ENCODE measurements around the gene EOLA2.
"Not testable (repeated sequence)": the region's sequence is repeated elsewhere in the genome, so short reads cannot be mapped to it uniquely, and the experiment has no call there.

EOLA2 gene

DNA sequence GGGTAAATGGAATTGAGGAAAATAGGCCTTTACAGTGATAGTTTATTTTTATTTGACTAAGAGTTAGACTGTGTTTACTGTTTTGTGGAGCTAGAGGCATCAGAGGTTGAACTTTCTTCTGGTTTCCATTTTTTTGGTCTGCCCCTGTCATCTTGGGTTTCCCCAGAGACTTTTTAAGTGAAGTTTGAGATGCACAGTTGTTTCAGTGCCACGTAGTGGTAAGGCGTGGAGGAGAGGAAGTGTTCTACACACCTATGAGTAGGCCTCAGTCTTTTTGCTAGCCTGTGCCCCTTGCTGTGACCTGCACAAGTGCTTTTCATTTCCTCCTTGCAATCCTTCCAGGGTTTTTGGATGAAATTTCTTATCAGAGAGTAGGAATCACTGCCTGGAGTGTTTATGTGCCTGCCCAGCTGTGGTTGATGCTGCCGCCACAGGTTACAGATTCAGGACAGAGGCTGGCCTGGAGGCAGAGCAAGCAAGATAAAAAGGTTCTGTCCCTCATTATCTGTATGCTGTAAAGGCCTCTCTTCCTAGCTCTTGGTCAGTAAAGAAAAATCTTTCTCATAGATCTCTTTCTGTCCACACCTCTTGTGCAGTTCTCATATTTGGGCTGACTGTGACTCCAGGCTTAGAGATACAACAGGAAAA lies 21.4 kb downstream of the EOLA2 start:
- Histone ChIP-seq H3K27ac (ENCODE audit: insufficient read depth, low read depth, low read length, poor library complexity, severe bottlenecking) (no peak overlapping the region), H3K36me3 (ENCODE audit: control insufficient read depth, insufficient read depth, low read length) (no peaks in the 10 kb centered on the region), H3K4me3 (ENCODE audit: insufficient read depth, low read depth, low read length) (no peak overlapping the region), H3K27me3 (ENCODE audit: control insufficient read depth, insufficient read depth, low read length, poor library complexity, severe bottlenecking) (no peaks in the 10 kb centered on the region), H3K9me3 (ENCODE audit: control insufficient read depth, low read length) (no peaks in the 10 kb centered on the region), H3K4me1 (ENCODE audit: control insufficient read depth, insufficient read depth, low read length) (no peaks in the 10 kb centered on the region)
- WGBS, 2 experiments, result 94% methylated on average over 3 of the region's 3 CpGs

- Histone ChIP-seq H3K36me3 (ENCODE audit: control insufficient read depth, insufficient read depth, low read length) (no peaks in the 10 kb centered on the region), H3K27me3 (ENCODE audit: control insufficient read depth, insufficient read depth, low read length, poor library complexity, severe bottlenecking) (no peaks in the 10 kb centered on the region), H3K4me1 (ENCODE audit: control insufficient read depth, insufficient read depth, low read length) (no peaks in the 10 kb centered on the region), H3K27ac (ENCODE audit: insufficient read depth, low read depth, low read length, poor library complexity, severe bottlenecking) (no peak overlapping the region), H3K4me3 (ENCODE audit: insufficient read depth, low read depth, low read length) (no peak overlapping the region), H3K9me3 (ENCODE audit: control insufficient read depth, low read length) (no peaks in the 10 kb centered on the region)
- WGBS, 2 experiments, result 92 to 94% methylated on average over 7 of the region's 9 CpGs
These were observed 28.1 kb downstream of the EOLA2 start for GRCh38 chrX:149910178-149910695.

GRCh38 chrX:149909324-149910177 lies 28.7 kb downstream of the EOLA2 start:
- Histone ChIP-seq H3K4me1 (ENCODE audit: control insufficient read depth, insufficient read depth, low read length) (no peaks in the 10 kb centered on the region), H3K4me3 (ENCODE audit: insufficient read depth, low read depth, low read length) (no peak overlapping the region), H3K36me3 (ENCODE audit: control insufficient read depth, insufficient read depth, low read length) (no peaks in the 10 kb centered on the region), H3K27me3 (ENCODE audit: control insufficient read depth, insufficient read depth, low read length, poor library complexity, severe bottlenecking) (no peaks in the 10 kb centered on the region), H3K9me3 (ENCODE audit: control insufficient read depth, low read length) (no peaks in the 10 kb centered on the region), H3K27ac (ENCODE audit: insufficient read depth, low read depth, low read length, poor library complexity, severe bottlenecking) (no peak overlapping the region)
- 96 to 98% methylated on average over 4 of the region's 4 CpGs for WGBS, 2 experiments

DNA sequence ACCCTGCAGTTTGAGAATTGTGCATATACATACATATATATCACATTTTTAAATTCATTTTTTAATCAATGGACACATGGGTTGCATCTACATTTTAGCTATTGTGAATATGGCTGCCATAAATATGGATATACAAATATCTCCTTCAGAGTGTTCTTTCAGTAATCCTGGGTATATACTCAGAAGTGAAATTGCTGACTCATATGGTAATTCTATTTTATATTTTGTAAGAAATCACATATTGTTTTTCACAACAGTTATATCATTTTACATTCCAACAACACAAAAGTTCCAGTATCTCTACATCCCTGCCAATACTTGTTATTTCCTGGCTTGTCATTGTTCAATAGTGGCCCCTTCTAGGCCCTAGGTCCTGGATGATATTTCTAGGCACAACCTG lies 29.6 kb downstream of the EOLA2 start:
- Histone ChIP-seq H3K36me3 (ENCODE audit: control insufficient read depth, insufficient read depth, low read length) (no peaks in the 10 kb centered on the region), H3K4me1 (ENCODE audit: control insufficient read depth, insufficient read depth, low read length) (no peaks in the 10 kb centered on the region), H3K27me3 (ENCODE audit: control insufficient read depth, insufficient read depth, low read length, poor library complexity, severe bottlenecking) (no peaks in the 10 kb centered on the region), H3K27ac (ENCODE audit: insufficient read depth, low read depth, low read length, poor library complexity, severe bottlenecking) (no peak overlapping the region), H3K9me3 (ENCODE audit: control insufficient read depth, low read length) (no peaks in the 10 kb centered on the region), H3K4me3 (ENCODE audit: insufficient read depth, low read depth, low read length) (no peak overlapping the region)

DNA sequence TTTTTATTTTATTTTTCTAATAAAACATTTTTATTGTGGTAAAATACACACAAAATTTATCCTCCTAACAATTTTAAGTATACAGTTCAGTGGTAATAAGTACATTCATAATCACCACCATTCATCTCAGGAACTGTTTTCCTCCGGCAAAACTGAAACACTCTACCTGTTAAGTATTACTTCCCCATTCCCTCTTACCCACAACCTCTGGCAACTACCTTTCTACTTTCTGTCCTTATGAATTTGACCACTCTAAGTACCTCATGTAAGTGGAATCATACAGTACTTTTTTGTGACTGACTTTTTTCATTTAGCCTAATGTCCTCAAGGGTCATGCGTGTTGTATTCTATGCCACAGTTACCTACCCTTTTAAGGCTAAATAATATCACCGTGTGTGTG lies 30.0 kb downstream of the EOLA2 start:
- H3K9me3 ChIP-seq (ENCODE audit: control insufficient read depth, low read length), result no peaks in the 10 kb centered on the region
- H3K27ac ChIP-seq (ENCODE audit: insufficient read depth, low read depth, low read length, poor library complexity, severe bottlenecking), result no peak overlapping the region
- H3K27me3 ChIP-seq (ENCODE audit: control insufficient read depth, insufficient read depth, low read length, poor library complexity, severe bottlenecking), result no peaks in the 10 kb centered on the region
- H3K36me3 ChIP-seq (ENCODE audit: control insufficient read depth, insufficient read depth, low read length), result no peaks in the 10 kb centered on the region
- WGBS, 2 experiments, result 85 to 88% methylated on average over 1 of the region's 3 CpGs
- H3K4me1 ChIP-seq (ENCODE audit: control insufficient read depth, insufficient read depth, low read length), result no peaks in the 10 kb centered on the region
- no peak overlapping the region for H3K4me3 ChIP-seq (ENCODE audit: insufficient read depth, low read depth, low read length)

DNA sequence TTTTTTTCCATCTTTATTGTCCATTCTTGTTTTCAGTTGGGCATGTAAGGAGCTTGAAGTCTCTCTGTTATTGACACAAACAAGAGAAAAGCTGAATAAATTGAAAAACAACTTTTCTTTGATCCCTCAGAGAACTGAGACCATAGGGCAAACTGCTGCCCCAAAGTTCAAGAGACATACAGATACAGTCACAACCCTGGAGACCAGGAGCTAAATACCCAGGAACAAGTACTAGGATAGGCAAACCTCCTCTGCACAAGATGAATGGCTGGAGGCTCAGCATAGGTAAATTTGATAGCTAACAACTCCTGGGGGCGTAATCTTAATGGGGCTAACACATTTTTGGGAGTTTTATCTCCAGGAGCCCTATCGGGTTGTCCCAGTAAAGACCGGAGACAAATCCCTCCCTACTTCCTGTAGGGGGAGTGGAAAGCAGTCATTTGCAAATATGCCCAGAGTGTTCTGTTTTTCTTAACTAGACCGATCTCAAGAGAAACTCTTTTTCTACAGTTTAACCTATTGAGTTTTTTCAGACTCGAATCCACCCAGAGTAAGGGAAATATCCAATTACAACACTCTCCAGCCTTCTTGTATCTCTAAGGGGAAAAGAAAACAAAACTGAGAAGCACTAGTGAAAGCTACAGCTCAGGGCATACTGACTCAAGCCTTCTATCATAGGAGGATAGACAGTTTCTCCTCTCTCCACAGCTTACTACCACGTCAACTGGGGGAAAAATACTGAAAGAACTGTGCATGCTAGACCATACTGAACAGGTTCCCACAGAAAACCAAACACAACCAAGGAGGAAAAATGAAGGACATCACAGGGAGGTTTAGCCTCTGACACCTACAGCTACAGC lies 34.2 kb downstream of the EOLA2 start:
- Histone ChIP-seq H3K4me1 (ENCODE audit: control insufficient read depth, insufficient read depth, low read length) (no peaks in the 10 kb centered on the region), H3K4me3 (ENCODE audit: insufficient read depth, low read depth, low read length) (no peak overlapping the region), H3K27ac (ENCODE audit: insufficient read depth, low read depth, low read length, poor library complexity, severe bottlenecking) (no peak overlapping the region), H3K36me3 (ENCODE audit: control insufficient read depth, insufficient read depth, low read length) (no peaks in the 10 kb centered on the region), H3K27me3 (ENCODE audit: control insufficient read depth, insufficient read depth, low read length, poor library complexity, severe bottlenecking) (no peaks in the 10 kb centered on the region), H3K9me3 (ENCODE audit: control insufficient read depth, low read length) (no peaks in the 10 kb centered on the region)
- WGBS, 2 experiments, result 53 to 63% methylated on average over 3 to 5 of the region's 6 CpGs

- 100% methylated on average over 1 of the region's 1 CpG for WGBS, 2 experiments
- H3K4me1 ChIP-seq (ENCODE audit: control insufficient read depth, insufficient read depth, low read length), result no peaks in the 10 kb centered on the region
- no peaks in the 10 kb centered on the region for H3K27me3 ChIP-seq (ENCODE audit: control insufficient read depth, insufficient read depth, low read length, poor library complexity, severe bottlenecking)
- no peaks in the 10 kb centered on the region for H3K36me3 ChIP-seq (ENCODE audit: control insufficient read depth, insufficient read depth, low read length)
- H3K9me3 ChIP-seq (ENCODE audit: control insufficient read depth, low read length), result no peaks in the 10 kb centered on the region
- no peak overlapping the region for H3K4me3 ChIP-seq (ENCODE audit: insufficient read depth, low read depth, low read length)
- H3K27ac ChIP-seq (ENCODE audit: insufficient read depth, low read depth, low read length, poor library complexity, severe bottlenecking), result no peak overlapping the region
These were observed 39.7 kb downstream of the EOLA2 start for GRCh38 chrX:149898554-149898953.

- H3K4me3 ChIP-seq (ENCODE audit: insufficient read depth, low read depth, low read length); H3K36me3 ChIP-seq (ENCODE audit: control insufficient read depth, insufficient read depth, low read length); H3K9me3 ChIP-seq (ENCODE audit: control insufficient read depth, low read length); H3K27ac ChIP-seq (ENCODE audit: insufficient read depth, low read depth, low read length, poor library complexity, severe bottlenecking); H3K27me3 ChIP-seq (ENCODE audit: control insufficient read depth, insufficient read depth, low read length, poor library complexity, severe bottlenecking); H3K4me1 ChIP-seq (ENCODE audit: control insufficient read depth, insufficient read depth, low read length): not testable (repeated sequence)
- WGBS, 2 experiments, result no CpG with 5 or more reads among the region's 2 CpGs
These were observed 47.5 kb downstream of the EOLA2 start for GRCh38 chrX:149890828-149891227.
